T-helper 1 cell treated with Interleukin-12 subunit alpha and Interleukin-12 subunit beta and Interleukin-4 antibody, amounts not matched to agents 30 ng/mL and 1 ng/mL, for 36 hours (primary cell): ENCODE results near the gene CDC42BPB. TPM values are rescaled to one million over a fixed set of nuclear protein-coding genes. Genes with fewer than 3 reads are reported as not detected.

Source experiments
- intact Hi-C: fragments of 100-400 bp; cut with micrococcal nuclease; formaldehyde crosslinking; loops from one replicate; pipeline ENCODE4 v1.15.1; 2024
- total RNA-seq: library from RNA; stranded (reverse); gene quantifications from 2 replicates; pipeline ENCODE4 v1.2.3, GENCODE V29; 2022

CDC42BPB gene
- total RNA-seq, 1 donor from 2014 or later: 1.2 TPM

DNA sequence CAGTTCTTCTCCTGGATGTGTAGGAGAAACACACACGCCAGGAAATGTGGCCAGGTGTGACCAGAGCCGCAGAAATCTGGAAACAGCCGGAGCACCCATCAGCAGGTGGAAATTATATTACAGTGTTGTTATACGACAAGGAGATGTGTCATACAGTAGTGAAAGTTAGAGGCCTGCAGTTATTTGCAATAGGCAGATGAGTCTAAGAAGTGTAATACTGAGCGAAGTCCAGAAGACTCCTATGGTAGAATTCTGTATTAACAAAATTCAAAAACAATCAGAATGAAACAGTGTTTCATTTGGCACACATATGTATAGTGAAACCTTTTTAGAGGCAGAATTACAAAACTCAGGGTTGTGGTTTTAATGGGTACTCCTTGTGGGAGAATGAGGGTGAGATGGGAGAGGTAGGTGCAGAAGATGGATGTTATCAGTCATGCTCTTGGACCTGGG lies 174.2 kb downstream of the CDC42BPB start:
- intact Hi-C loops: loop anchor here (5.0 kb wide), 1 partner anchor 106 kb away; the partner anchor contains the start of gene TRAF3

Other genes starting within 250 kb of the CDC42BPB start
- 1.0 and 1.2 TPM in 2 replicates for gene AMN, start 134.9 kb downstream of the CDC42BPB start, total RNA-seq
- gene LBHD2, start 26.7 kb upstream of the CDC42BPB start, total RNA-seq: not detected in 2 replicates
- not detected in 2 replicates for gene EXOC3L4, start 37.2 kb upstream of the CDC42BPB start, total RNA-seq
- 5.7 and 7.7 TPM in 2 replicates for gene TNFAIP2, start 65.9 kb upstream of the CDC42BPB start, total RNA-seq